ENCODE results near the gene NAGS. TPM values are rescaled to one million over a fixed set of nuclear protein-coding genes. Genes with fewer than 3 reads are reported as not detected.

The NAGS gene
- total RNA-seq, 4 donors from 2014 or later, result 0.73 to 1.9 (median 0.99) TPM

DNA sequence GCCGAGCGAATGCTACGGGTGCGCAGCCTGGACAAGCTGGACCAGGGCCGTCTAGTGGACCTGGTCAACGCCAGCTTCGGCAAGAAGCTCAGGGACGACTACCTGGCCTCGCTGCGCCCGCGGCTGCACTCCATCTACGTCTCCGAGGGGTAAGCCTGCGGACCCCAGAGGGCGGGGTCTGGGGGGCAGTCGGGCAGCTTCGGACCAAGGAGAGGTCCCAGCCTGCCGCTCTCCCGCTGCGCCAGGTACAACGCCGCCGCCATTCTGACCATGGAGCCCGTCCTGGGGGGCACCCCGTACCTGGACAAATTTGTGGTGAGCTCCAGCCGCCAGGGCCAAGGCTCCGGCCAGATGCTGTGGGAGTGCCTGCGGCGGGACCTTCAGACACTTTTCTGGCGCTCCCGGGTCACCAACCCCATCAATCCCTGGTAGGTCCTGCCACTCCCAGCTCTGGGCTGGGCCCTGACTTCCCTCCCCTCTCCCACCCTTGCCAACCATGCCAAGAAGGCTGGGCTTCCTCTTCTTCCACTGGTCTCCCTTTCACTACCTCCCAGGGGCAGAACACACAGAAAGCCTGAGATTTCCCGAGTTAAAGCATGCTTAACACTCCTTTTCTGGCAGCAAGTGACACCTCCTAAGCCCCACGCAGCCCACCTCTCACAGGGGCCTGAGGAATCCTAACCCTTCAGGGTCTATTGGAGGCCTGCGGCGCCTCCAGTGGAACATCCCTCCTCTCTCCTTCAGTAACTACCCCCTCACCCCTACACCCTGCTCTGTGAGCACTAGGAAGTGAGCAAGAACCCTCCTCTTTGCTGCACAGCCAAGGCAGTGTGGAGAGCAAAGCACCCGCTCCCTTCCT, 3.2 kb downstream of the NAGS start:
- Histone ChIP-seq H3K27ac (no peak overlapping the region), H3K4me3 (peak overlapping the region; percentile 57), H3K9me3 (no peaks in the 10 kb centered on the region), H3K27me3 (peaks cover 22% of the 10 kb centered on the region), H3K36me3 (peaks cover 10% of the 10 kb centered on the region), H3K4me1 (peaks cover 41% of the 10 kb centered on the region)
- no peak for DNase-seq (ENCODE audit: low spot score in 2 of 2)
- TF ChIP-seq POLR2AphosphoS5 (IDR thresholded peaks at IDR 0.05) (no peak), POLR2A (IDR thresholded peaks at IDR 0.05) (no peak), EP300 (IDR thresholded peaks at IDR 0.05) (no peak)
- TF ChIP-seq, protein P1, sequence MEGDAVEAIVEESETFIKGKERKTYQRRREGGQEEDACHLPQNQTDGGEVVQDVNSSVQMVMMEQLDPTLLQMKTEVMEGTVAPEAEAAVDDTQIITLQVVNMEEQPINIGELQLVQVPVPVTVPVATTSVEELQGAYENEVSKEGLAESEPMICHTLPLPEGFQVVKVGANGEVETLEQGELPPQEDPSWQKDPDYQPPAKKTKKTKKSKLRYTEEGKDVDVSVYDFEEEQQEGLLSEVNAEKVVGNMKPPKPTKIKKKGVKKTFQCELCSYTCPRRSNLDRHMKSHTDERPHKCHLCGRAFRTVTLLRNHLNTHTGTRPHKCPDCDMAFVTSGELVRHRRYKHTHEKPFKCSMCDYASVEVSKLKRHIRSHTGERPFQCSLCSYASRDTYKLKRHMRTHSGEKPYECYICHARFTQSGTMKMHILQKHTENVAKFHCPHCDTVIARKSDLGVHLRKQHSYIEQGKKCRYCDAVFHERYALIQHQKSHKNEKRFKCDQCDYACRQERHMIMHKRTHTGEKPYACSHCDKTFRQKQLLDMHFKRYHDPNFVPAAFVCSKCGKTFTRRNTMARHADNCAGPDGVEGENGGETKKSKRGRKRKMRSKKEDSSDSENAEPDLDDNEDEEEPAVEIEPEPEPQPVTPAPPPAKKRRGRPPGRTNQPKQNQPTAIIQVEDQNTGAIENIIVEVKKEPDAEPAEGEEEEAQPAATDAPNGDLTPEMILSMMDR (IDR thresholded peaks at IDR 0.05), result no peak
- 21% methylated on average over 9 of the region's 37 CpGs for WGBS

DNA sequence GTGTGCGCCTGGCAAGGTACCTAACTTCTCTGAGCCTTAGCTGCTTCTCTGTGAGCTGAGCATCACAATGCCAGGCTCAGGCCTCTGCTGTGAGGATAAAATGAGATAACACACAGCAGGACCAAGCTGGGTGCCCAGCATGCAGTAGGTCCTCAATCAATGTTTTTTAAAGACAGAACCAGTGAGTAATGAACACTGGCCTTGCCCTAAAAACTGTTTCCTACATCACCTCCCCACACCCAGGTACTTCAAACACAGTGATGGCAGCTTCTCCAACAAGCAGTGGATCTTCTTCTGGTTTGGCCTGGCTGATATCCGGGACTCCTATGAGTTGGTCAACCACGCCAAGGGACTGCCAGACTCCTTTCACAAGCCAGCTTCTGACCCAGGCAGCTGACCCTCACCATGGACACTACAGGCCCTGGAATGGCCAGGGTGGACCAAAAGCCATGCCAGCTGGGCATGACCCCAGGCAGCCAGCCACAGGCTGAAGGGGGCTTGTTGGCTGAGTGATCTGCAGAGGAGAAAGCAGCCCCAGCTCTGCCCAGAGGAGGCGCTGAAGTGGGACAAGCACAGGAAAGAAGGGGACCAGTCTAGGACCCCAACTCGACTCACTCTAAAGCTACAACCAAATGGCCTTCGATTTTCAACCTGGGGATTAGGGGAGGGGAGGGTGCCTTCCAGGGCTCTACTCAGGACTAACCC, 3.9 kb downstream of the NAGS start:
- 80% methylated on average over 4 of the region's 6 CpGs for whole genome bisulfite sequencing
- H3K4me1 ChIP-seq, result peaks cover 41% of the 10 kb centered on the region
- H3K36me3 ChIP-seq, result peaks cover 10% of the 10 kb centered on the region
- peak overlapping the region; percentile 57 for H3K4me3 ChIP-seq
- peaks cover 22% of the 10 kb centered on the region for H3K27me3 ChIP-seq
- no peak overlapping the region for H3K27ac ChIP-seq
- TF ChIP-seq POLR2AphosphoS5 (IDR thresholded peaks at IDR 0.05) (no peak), EP300 (IDR thresholded peaks at IDR 0.05) (no peak), POLR2A (IDR thresholded peaks at IDR 0.05) (no peak)
- TF ChIP-seq, protein P1 (IDR thresholded peaks at IDR 0.05), result no peak
- H3K9me3 ChIP-seq, result no peaks in the 10 kb centered on the region
- no peak for DNase-seq (ENCODE audit: low spot score in 2 of 2)

DNA sequence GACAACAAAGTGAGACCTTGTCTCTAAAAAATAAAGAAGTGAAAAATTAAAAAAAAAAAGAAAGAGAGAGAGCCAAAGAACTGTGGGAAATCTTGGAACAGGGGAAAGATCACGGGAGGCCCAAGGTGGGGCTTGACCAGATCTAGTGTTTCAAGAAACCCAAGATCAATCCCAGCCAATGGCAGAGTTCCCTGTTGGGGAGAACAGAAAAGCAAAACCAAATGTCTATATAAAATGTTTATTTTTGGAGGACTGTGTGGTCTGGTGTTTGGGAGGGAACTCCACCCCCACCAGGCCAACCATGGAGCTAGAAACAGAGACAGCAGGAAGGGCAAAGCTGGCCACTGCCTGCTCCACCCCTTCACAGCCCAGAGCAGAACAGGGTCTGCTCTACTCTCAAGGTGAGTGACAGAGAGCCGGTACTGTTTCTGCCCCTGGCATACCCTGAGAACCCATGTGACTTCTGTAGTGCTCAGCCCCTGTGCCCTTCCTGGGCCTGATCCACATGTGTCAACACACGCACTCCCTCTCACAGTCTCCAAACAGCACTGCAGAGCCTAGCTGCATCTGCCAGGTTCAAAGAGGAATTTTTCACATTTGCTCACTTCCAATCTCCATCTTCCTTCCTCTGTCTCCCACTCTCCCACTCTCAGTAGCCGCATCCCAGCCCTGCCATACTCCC, 6.7 kb downstream of the NAGS start:
- H3K4me1 ChIP-seq, result peaks cover 34% of the 10 kb centered on the region
- TF ChIP-seq EP300 (IDR thresholded peaks at IDR 0.05) (no peak), POLR2AphosphoS5 (IDR thresholded peaks at IDR 0.05) (no peak), POLR2A (IDR thresholded peaks at IDR 0.05) (no peak)
- TF ChIP-seq, protein P1 (IDR thresholded peaks at IDR 0.05), result no peak
- no peak for DNase-seq (ENCODE audit: low spot score in 2 of 2)
- H3K27ac ChIP-seq, result no peak overlapping the region
- H3K36me3 ChIP-seq, result peaks cover 10% of the 10 kb centered on the region
- H3K9me3 ChIP-seq, result no peaks in the 10 kb centered on the region
- H3K4me3 ChIP-seq, result no peak overlapping the region
- WGBS, result 57% methylated on average over 3 of the region's 4 CpGs
- peaks cover 3% of the 10 kb centered on the region for H3K27me3 ChIP-seq

DNA sequence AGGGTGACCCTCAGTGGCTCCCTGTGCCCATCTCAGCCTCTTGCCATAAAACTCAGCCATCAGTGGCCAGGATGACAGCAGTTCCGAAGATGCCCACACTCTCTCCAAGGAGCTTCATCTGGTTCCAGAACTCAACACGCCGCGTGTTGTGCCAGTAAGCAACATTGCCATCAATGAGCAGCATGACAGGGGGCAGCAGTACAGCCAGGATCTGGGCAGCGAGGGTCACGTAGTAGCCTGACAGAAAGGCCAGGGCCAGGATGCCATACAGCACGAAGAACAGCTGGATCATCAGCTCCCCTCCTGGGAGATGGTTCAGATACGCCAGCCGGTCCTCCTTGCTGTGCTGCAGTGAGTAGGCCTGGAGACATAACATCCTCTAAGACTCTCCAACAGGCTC, 7.5 kb downstream of the NAGS start:
- TF ChIP-seq POLR2AphosphoS5 (IDR thresholded peaks at IDR 0.05) (no peak), EP300 (IDR thresholded peaks at IDR 0.05) (no peak), POLR2A (IDR thresholded peaks at IDR 0.05) (no peak)
- TF ChIP-seq, protein P1 (IDR thresholded peaks at IDR 0.05), result no peak
- peaks cover 10% of the 10 kb centered on the region for H3K36me3 ChIP-seq
- DNase-seq (ENCODE audit: low spot score in 2 of 2), result no peak
- H3K27me3 ChIP-seq, result no peaks in the 10 kb centered on the region
- H3K4me3 ChIP-seq, result no peak overlapping the region
- no peak overlapping the region for H3K27ac ChIP-seq
- 91% methylated on average over 6 of the region's 9 CpGs for WGBS
- H3K4me1 ChIP-seq, result peaks cover 28% of the 10 kb centered on the region
- no peaks in the 10 kb centered on the region for H3K9me3 ChIP-seq
